Stimulated activated CD8-positive, alpha-beta memory T cell treated with anti-CD3 and anti-CD28 coated beads, Interleukin-4, amount 100 ng/mL, for 24 hours (primary cell): Measurements from ENCODE around the gene PIP5K1B.

ENCODE experiments used
- DNase-seq: peaks from one replicate; pipeline ENCODE4 v3.0.0-alpha.2; 2020; ENCODE audit warnings: low read depth

The PIP5K1B gene

GRCh38 chr9:68775003-68775730, 70.1 kb downstream of the PIP5K1B start:
- DNase-seq, result no peak

- no peak for DNase-seq
Measured at GRCh38 chr9:68777070-68777763, 72.2 kb downstream of the PIP5K1B start.

GRCh38 chr9:68778635-68779034, 73.6 kb downstream of the PIP5K1B start:
- no peak for DNase-seq

GRCh38 chr9:68779558-68780379, 74.7 kb downstream of the PIP5K1B start:
- peak; percentile 88 for DNase-seq

DNA sequence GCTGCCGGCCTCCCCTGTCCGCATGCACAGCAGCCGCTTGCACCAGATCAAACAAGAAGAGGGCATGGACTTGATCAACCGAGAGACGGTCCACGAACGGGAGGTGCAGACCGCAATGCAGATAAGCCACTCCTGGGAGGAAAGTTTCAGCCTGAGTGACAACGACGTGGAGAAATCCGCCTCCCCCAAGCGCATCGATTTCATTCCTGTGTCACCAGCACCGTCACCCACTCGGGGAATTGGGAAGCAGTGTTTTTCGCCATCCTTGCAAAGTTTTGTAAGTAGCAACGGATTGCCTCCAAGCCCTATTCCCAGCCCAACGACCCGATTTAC, 75.3 kb downstream of the PIP5K1B start:
- no peak for DNase-seq

- no peak for DNase-seq
Measured at GRCh38 chr9:68780720-68781119, 75.7 kb downstream of the PIP5K1B start.

GRCh38 chr9:68781928-68782327, 76.9 kb downstream of the PIP5K1B start:
- DNase-seq, result no peak

GRCh38 chr9:68782546-68782945, 77.5 kb downstream of the PIP5K1B start:
- no peak for DNase-seq

GRCh38 chr9:68785965-68786364, 80.9 kb downstream of the PIP5K1B start:
- no peak for DNase-seq

DNA sequence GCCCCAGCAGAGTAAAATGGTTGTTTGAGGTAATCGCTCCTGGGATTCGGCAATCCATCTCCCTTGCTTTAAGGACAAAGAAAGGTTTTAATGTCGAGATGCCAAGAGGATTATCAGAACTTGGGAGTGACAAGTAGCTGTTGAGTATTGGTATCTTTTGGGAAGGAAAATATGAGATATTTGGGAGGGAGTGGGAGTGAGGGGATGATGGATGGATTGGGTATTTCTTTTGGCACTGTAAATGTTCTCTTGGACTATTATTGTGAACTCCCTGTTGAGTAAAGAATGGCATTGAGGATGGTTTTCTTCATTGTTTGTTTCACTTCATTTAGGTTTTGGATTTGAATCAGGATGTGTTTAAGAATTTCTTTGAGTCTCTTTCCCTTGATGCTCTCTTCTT, 86.1 kb downstream of the PIP5K1B start:
- DNase-seq, result no peak

DNA sequence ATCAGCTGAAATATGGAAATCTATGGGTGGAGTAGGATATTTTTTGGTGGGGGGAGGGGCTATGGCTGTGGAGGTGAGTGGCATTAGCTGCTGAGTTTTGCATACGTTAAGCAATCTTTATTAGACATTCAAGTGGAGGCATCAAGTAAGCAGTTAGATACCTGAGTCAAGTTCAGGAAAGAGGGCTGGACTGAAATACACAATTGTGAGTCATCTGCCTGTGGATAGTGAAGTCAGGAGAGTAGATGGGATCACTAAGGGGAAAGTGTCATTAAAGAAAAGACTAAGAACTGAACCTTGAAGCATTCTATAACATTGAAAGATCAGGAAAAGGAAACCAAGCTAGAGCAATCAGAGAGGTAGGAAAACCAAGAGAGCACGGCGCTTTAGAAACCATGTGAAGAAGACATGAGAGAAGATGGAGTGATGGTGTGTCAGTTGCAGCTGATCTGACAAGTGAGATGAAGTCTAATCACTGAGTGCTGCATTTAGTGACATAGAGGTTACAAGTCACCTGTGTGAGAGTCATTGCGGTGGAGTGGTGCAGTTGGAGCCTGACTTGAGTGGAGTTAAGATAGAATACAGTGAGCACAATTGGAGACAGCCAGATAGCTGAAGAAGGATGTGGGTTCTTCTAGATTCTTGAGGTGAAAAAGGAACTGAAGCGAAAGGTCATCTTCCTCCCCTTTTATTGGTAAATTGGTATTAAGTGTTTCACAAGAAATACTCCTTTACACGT, 88.7 kb downstream of the PIP5K1B start:
- DNase-seq, result no peak

GRCh38 chr9:68794898-68795297, 89.9 kb downstream of the PIP5K1B start:
- DNase-seq, result no peak

GRCh38 chr9:68795411-68795810, 90.4 kb downstream of the PIP5K1B start:
- no peak for DNase-seq

GRCh38 chr9:68797116-68797515, 92.1 kb downstream of the PIP5K1B start:
- DNase-seq, result no peak

DNA sequence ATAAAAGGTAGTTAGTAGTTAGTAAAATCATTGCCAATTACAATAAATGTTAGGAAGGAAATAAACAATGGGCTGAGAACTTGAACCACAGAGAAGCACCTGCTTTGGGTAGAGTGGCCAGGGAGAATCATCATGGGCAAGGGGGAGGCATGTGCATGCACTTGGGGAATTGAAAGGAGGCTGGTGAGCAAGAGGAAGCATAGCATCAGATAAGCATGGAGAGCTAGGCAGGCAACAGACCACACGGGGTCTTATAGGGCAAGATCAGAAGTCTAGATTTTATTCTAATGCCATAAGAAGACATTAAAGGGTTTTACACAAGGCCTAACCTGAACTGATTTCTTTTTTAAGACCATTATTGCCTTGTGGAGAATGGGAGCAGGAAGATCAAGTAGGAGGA, 93.4 kb downstream of the PIP5K1B start:
- DNase-seq, result no peak

GRCh38 chr9:68800836-68801235, 95.8 kb downstream of the PIP5K1B start:
- DNase-seq, result no peak

DNA sequence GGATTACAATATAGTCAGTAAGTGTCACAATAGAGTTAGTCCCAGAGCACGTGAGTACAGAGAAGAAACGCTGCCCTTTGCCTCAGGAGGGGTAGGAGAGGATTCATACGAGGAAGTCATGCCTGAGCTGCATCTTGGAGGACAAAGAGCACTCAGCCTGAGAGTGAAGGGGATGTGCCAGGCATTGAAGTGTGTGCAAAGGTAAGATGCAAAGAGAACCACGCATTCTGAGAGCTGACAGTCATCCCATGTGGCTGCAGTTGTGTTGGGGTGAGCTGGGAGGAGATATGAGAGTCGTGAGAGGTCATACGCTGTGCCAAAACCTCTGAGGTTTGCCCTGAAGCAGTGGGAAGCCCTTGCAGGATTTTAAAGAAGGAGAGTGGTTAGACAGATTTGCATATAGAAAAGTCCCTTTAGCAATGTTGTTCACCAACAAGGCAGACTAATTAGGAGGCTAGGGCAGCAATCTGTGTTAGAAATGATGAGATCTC, 97.5 kb downstream of the PIP5K1B start:
- no peak for DNase-seq

DNA sequence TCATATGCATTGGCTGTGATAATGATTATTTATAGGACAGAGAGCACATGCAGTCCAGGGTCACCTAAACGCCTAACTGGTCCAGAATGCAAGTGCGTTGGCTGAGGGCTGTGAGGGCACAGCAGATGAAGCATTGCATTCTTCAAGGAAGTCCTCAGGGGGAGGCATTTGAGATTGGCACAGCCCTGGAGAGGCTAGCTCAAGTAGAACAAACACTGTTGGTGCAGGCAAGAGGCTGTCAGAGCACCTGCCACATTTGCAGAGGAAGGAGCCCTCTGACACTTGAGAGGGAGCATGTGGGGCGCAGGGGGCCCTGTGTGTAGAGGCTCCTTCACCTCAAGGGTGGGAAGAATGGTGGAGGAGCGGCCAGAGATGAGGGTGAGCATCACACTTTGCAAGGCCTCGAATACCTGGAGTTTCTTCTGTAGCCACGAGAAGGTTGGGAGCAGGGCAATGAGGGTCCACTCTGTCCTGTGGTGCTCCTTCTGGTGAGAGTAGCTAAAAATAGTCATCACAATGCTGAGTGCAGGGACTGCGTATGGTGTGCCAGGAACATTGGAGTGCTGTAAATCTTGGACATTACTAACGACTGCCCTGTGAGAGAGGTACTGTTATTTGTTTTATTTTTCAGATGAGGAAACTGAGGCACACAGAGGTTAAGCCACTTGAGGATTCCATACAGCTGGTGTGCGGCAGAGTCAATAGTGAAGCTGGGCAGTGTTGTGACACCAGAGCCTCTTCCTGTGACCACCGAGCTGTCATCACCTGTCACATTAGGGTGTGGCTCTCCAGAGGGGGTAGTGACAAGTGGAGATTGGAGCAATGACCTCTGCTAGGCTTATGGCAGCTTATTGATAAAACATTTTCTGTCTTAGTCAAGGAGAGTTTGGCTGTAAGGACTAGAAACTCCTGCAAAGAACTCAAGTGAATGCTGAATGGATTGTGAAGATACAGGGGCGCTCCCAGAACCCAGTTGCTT, 100.2 kb downstream of the PIP5K1B start:
- no peak for DNase-seq

DNA sequence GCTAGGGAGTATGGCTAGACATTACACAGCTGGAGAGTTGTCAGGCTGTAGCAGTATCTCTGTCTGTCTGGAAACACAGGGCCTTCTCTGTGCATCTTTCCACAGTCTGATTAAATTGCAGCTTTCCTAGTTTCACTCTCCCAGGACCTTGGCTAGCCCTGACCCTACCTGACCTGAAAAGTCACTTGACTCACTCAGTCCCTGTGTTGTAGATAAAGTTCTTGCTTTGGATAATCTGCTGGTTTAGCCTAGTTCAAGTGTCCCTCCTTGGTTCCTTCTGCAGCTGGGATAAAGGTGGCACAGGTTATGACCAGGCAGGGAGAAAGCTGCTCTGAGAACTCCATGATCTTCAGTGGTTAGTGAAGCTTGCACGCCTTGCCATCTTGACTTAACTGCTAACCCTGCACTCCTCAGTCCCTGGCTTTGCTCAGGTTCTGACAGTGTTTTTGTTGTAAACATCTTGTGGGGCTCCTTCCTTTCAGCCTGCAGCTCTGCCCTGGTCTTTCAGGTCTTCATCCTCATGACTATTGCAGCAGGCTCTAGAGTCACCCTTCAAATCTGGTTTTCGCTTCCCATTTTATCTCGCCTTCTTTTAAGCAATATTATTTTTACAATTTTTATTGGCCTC, 101.0 kb downstream of the PIP5K1B start:
- DNase-seq, result no peak

- DNase-seq, result no peak
Measured at GRCh38 chr9:68808338-68808890, 103.4 kb downstream of the PIP5K1B start.
